HG03045 (cell line): ENCODE measurements around the gene SYNGR3.
A peak's percentile ranks its signal among the peaks of the same experiment; 100 is the strongest.
"Not testable (repeated sequence)": the region's sequence is repeated elsewhere in the genome, so short reads cannot be mapped to it uniquely, and the experiment has no call there.

Source experiments
- ATAC-seq: cut with Tn5 transposase; IDR thresholded peaks from one replicate; pipeline ENCODE4 v1.9.1; 2021; ENCODE audit warnings: mild to moderate bottlenecking, moderate library complexity; ENCODE audit not compliant: unreplicated experiment

The SYNGR3 gene

GRCh38 chr16:1959269-1960039, 30.3 kb upstream of the SYNGR3 start, which contains the start of gene NDUFB10:
Gene NDUFB10 (plus strand): TSS chr16:1959538. CDS start chr16:1959625, 87 bp downstream.
- peak; percentile 71 for ATAC-seq

GRCh38 chr16:1960665-1961630, 28.8 kb upstream of the SYNGR3 start:
- no peak for ATAC-seq

GRCh38 chr16:1961651-1962067, 28.1 kb upstream of the SYNGR3 start:
- no peak for ATAC-seq

GRCh38 chr16:1962161-1963153, 27.3 kb upstream of the SYNGR3 start:
- not testable (repeated sequence) for ATAC-seq

- peak; percentile 5 for ATAC-seq
Measured at GRCh38 chr16:1963806-1964505, 25.8 kb upstream of the SYNGR3 start.

GRCh38 chr16:1964506-1965395, 25.0 kb upstream of the SYNGR3 start, which contains the start of gene RPS2:
Gene RPS2 (minus strand): TSS chr16:1964826. CDS start chr16:1964625, 201 bp downstream.
- peak; percentile 78 for ATAC-seq

GRCh38 chr16:1965396-1966001, 24.3 kb upstream of the SYNGR3 start:
- no peak for ATAC-seq

GRCh38 chr16:1966460-1966859, 23.3 kb upstream of the SYNGR3 start, which contains the start of gene RNF151:
Gene RNF151 (plus strand): TSS chr16:1966856. CDS start chr16:1966882, 26 bp downstream.
- no peak for ATAC-seq

- ATAC-seq = no peak
Measured at GRCh38 chr16:1968146-1968953, 21.4 kb upstream of the SYNGR3 start.

- ATAC-seq = peak; percentile 74
Measured at GRCh38 chr16:1971796-1972489, 17.8 kb upstream of the SYNGR3 start, which contains the start of gene TBL3. Gene TBL3 (plus strand): TSS chr16:1972053. CDS start chr16:1972165, 112 bp downstream.

GRCh38 chr16:1972490-1972877, 17.3 kb upstream of the SYNGR3 start:
- no peak for ATAC-seq

GRCh38 chr16:1973461-1974156, 16.2 kb upstream of the SYNGR3 start:
- no peak for ATAC-seq

GRCh38 chr16:1974157-1975070, 15.4 kb upstream of the SYNGR3 start:
- ATAC-seq = no peak

GRCh38 chr16:1975432-1976215, 14.1 kb upstream of the SYNGR3 start:
- no peak for ATAC-seq
